H1 (cell line): Measurements from ENCODE around the gene HEPHL1. TPM values are rescaled to one million over a fixed set of nuclear protein-coding genes. Genes with fewer than 3 reads are reported as not detected.

Experiments
- CBX8 ChIP-seq: fragments of 300-800, 300-1000 bp; sonication (generic); IDR thresholded peaks from 2 replicates; pipeline ENCODE4 v1.7.1; 2016; ENCODE audit warnings: low read depth, low read length, borderline replicate concordance
- CEBPB ChIP-seq: IDR thresholded peaks from 2 replicates; pipeline ENCODE4 v1.6.1; 2012; ENCODE audit warnings: low read depth, low read length
- CREB1 ChIP-seq: IDR thresholded peaks from 2 replicates; pipeline ENCODE4 v1.6.1; 2012; ENCODE audit warnings: inconsistent platforms
- EZH2 ChIP-seq: fragments of 200-600 bp; sonication (generic); IDR thresholded peaks from 2 replicates; pipeline ENCODE4 v1.7.1; 2012; ENCODE audit warnings: low read depth, mild to moderate bottlenecking, moderate library complexity, low read length, inconsistent platforms; ENCODE audit not compliant: severe bottlenecking
- GTF2F1 ChIP-seq: IDR thresholded peaks from 2 replicates; pipeline ENCODE4 v1.6.1; 2012; ENCODE audit warnings: low read depth, low read length, improper control_type of control experiment, borderline replicate concordance
- KDM5A ChIP-seq: fragments of 200-600 bp; IDR thresholded peaks from 2 replicates; pipeline ENCODE4 v1.7.1; 2012; ENCODE audit warnings: mild to moderate bottlenecking, low read length, inconsistent platforms, mixed read lengths
- MAFK ChIP-seq: IDR thresholded peaks from 2 replicates; pipeline ENCODE4 v1.6.1; 2012; ENCODE audit warnings: low read depth, mild to moderate bottlenecking, improper control_type of control experiment, low read length
- NANOG ChIP-seq: IDR thresholded peaks from 2 replicates; pipeline ENCODE4 v1.6.1; 2011; ENCODE audit warnings: low read length, low read depth, mild to moderate bottlenecking, inconsistent platforms; ENCODE audit not compliant: insufficient read depth, poor library complexity, severe bottlenecking
- PHF8 ChIP-seq: fragments of 200-600 bp; sonication (generic); conservative IDR thresholded peaks from 2 replicates; pipeline ENCODE4 v1.7.1; 2012; ENCODE audit warnings: low read depth, mild to moderate bottlenecking, inconsistent platforms, low read length, moderate library complexity
- RBBP5 ChIP-seq: IDR thresholded peaks from 2 replicates; pipeline ENCODE4 v1.7.1; 2012; ENCODE audit warnings: low read depth, mild to moderate bottlenecking, inconsistent platforms, low read length, moderate library complexity, borderline replicate concordance
- polyA plus RNA-seq, 7 experiments: library from polyadenylated mRNA; depleted of rRNA in 3 of 7; stranded (reverse) in 5 of 7; unstranded in 2 of 7; fragments of >200 nt in 5 of 7; fragments of 200-250 nt in 2 of 7; gene quantifications; 1 replicate in 5 of 7; 2 replicates in 1 of 7; 4 replicates in 1 of 7; pipeline versions ENCODE4 v1.2.1 to v1.2.3, GENCODE V29; 2011 to 2013; ENCODE audit warnings: missing spikeins in 2 of 7, mixed read lengths in 2 of 7
- total RNA-seq: library from RNA; stranded (reverse); fragmentation: NEBNext Ultra II Directional; extraction: Animal tissue kit (Norgen Biotek cat#: 25700); gene quantifications from 2 replicates; pipeline ENCODE4 v1.2.1, GENCODE V29; 2021
- TF ChIP-seq, protein P1 (sequence below): fragments of 300-600 bp; sonication (generic); IDR thresholded peaks from 2 replicates; pipeline ENCODE4 v1.7.1; 2012; ENCODE audit warnings: low read length, moderate library complexity, mild to moderate bottlenecking, inconsistent platforms; ENCODE audit not compliant: insufficient replicate concordance

HEPHL1 gene
- total and polyA plus RNA-seq, 2 of the 8 experiments (the other 6 are each of a cell fraction or from before 2014, with no cell fraction given), result 0.09 to 0.11 TPM

- TF ChIP-seq, protein P1, sequence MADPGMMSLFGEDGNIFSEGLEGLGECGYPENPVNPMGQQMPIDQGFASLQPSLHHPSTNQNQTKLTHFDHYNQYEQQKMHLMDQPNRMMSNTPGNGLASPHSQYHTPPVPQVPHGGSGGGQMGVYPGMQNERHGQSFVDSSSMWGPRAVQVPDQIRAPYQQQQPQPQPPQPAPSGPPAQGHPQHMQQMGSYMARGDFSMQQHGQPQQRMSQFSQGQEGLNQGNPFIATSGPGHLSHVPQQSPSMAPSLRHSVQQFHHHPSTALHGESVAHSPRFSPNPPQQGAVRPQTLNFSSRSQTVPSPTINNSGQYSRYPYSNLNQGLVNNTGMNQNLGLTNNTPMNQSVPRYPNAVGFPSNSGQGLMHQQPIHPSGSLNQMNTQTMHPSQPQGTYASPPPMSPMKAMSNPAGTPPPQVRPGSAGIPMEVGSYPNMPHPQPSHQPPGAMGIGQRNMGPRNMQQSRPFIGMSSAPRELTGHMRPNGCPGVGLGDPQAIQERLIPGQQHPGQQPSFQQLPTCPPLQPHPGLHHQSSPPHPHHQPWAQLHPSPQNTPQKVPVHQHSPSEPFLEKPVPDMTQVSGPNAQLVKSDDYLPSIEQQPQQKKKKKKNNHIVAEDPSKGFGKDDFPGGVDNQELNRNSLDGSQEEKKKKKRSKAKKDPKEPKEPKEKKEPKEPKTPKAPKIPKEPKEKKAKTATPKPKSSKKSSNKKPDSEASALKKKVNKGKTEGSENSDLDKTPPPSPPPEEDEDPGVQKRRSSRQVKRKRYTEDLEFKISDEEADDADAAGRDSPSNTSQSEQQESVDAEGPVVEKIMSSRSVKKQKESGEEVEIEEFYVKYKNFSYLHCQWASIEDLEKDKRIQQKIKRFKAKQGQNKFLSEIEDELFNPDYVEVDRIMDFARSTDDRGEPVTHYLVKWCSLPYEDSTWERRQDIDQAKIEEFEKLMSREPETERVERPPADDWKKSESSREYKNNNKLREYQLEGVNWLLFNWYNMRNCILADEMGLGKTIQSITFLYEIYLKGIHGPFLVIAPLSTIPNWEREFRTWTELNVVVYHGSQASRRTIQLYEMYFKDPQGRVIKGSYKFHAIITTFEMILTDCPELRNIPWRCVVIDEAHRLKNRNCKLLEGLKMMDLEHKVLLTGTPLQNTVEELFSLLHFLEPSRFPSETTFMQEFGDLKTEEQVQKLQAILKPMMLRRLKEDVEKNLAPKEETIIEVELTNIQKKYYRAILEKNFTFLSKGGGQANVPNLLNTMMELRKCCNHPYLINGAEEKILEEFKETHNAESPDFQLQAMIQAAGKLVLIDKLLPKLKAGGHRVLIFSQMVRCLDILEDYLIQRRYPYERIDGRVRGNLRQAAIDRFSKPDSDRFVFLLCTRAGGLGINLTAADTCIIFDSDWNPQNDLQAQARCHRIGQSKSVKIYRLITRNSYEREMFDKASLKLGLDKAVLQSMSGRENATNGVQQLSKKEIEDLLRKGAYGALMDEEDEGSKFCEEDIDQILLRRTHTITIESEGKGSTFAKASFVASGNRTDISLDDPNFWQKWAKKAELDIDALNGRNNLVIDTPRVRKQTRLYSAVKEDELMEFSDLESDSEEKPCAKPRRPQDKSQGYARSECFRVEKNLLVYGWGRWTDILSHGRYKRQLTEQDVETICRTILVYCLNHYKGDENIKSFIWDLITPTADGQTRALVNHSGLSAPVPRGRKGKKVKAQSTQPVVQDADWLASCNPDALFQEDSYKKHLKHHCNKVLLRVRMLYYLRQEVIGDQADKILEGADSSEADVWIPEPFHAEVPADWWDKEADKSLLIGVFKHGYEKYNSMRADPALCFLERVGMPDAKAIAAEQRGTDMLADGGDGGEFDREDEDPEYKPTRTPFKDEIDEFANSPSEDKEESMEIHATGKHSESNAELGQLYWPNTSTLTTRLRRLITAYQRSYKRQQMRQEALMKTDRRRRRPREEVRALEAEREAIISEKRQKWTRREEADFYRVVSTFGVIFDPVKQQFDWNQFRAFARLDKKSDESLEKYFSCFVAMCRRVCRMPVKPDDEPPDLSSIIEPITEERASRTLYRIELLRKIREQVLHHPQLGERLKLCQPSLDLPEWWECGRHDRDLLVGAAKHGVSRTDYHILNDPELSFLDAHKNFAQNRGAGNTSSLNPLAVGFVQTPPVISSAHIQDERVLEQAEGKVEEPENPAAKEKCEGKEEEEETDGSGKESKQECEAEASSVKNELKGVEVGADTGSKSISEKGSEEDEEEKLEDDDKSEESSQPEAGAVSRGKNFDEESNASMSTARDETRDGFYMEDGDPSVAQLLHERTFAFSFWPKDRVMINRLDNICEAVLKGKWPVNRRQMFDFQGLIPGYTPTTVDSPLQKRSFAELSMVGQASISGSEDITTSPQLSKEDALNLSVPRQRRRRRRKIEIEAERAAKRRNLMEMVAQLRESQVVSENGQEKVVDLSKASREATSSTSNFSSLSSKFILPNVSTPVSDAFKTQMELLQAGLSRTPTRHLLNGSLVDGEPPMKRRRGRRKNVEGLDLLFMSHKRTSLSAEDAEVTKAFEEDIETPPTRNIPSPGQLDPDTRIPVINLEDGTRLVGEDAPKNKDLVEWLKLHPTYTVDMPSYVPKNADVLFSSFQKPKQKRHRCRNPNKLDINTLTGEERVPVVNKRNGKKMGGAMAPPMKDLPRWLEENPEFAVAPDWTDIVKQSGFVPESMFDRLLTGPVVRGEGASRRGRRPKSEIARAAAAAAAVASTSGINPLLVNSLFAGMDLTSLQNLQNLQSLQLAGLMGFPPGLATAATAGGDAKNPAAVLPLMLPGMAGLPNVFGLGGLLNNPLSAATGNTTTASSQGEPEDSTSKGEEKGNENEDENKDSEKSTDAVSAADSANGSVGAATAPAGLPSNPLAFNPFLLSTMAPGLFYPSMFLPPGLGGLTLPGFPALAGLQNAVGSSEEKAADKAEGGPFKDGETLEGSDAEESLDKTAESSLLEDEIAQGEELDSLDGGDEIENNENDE, result no peak
- TF ChIP-seq CEBPB (no peak), GTF2F1 (no peak), MAFK (no peak), EZH2 (no peak), CBX8 (no peak), PHF8 (no peak), CREB1 (no peak), KDM5A (no peak), RBBP5 (no peak), NANOG (no peak)
- TF ChIP-seq, all 59 proteins: peak for 0
These were observed 123.1 kb downstream of the HEPHL1 start (continued) for GRCh38 chr11:94144216-94144615.
